HG03575 (cell line): Measurements from ENCODE around the gene PPP2R5B.

Experiments
- ATAC-seq: cut with Tn5 transposase; IDR thresholded peaks from one replicate; pipeline ENCODE4 v1.9.1; 2021; ENCODE audit not compliant: unreplicated experiment, insufficient number of reproducible peaks, low FRiP score; ENCODE audit errors: extremely low read depth

Gene PPP2R5B

DNA sequence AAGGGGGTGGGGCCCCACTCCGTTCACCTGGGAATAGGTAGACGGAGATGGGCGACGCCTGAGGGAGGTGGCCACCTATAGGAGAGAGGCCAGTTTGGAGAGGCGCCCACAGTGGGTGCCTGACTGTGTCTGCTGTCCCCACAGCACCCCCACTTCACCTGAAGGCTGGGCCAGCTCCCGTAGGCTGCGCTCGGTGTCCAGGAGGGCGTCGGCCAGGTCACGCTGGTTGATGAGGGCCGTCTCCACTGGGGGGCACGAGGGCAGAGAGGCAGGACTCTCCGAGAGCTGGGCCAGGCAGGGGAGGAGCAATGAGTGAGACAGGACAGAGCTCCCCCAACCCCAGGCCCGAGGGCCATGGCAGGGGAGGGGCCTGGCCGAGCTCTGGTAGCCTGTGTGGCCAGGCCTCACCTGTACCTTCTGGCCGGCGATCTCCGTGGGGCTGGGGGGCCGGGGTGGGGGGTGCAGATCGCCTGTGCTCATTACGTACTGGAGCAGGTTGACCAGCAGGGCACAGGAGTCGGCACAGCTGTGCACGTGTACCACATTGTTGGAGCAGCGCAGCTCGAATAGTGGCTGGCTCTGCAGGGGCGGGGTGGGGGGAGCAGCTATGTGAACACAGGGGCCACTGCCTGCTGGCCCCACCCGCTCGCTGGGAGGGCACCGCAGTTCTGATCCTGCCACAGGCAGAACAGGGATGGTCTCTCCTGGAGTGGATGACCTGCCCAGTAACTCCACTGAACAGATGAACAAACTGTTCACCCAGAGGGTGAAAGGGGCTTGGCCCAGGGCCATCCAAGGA lies 22.2 kb upstream of the PPP2R5B start:
- ATAC-seq: no peak

DNA sequence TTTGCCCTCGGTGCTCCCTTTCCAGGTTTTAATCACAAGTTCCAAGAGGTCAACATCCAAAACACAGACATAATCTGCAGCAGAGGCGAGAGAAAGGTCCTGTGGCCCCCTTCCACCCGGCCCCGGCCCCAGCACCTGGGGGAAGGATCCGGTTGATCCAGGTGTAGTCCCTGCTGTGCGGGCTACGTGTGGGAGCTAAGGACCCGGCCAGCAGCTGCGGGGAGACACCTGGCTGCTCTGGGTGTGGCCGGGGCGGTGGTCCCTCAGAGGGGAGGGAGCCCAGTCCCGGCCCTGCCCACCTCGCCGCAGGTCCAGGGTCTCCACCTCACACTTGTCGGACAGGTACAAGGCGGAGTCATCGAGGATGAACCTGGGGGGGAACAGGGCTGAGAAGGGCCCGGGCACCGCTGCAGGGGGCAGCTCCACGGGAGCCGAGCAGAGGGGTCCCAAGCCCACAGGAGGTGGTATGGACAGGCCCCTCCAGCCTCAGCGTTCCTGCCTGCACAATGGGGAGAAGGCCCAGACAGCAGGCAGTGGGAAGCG lies 21.1 kb upstream of the PPP2R5B start:
- ATAC-seq: no peak

DNA sequence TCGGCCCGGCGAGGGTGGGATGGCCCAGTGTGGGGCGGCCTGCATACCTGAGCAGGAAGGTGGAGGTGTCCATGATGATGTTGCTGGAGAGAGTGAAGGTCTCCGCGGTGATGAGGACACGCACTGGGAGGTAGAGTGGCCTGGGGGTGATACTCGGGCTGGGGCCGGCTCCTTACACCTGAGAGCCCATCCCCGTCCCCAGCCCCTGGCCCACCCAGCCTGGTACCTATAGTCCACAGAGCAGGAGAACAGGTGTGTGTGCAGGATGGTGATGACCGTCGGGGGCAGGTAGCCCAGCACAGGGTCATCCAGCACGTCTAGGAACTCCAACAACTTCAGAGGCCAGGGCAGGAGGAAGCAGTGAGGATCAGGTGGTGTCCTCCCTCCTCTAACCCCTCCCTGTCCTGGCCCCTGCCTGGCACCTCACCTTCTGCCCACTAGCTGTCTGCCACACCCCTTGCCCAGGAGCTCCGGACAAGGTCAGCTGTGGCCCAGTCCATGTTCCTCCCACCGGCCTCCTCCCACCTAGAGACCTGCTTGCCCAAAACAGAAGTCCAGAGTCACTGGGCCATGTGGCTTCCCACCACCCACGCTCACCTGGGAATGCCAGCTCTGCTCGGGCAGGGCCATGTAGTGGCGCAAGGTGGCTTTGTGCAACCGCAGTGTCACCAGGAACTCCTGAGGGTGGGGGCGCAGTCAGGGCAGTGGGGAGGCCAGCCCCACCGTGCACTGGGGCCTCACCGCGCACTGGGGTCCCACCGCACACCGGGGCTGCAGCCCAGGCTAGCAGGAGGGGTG lies 18.8 kb upstream of the PPP2R5B start:
- no peak for ATAC-seq

DNA sequence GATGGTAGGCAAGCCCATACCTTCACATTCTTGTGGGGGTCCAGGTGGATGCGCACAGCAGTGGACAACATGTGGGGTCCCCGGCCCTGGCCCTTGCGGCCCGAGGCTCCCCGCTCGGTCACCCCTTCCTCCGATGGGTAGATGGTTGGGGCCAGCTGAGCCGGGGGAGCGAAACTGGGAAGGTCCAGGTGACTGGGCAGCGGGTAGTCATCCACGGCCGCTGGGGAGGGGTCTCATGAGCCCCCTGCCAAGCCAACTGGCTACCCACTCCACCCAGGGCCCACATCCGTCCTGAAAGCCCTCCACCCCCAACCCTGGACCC lies 18.2 kb upstream of the PPP2R5B start:
- no peak for ATAC-seq

DNA sequence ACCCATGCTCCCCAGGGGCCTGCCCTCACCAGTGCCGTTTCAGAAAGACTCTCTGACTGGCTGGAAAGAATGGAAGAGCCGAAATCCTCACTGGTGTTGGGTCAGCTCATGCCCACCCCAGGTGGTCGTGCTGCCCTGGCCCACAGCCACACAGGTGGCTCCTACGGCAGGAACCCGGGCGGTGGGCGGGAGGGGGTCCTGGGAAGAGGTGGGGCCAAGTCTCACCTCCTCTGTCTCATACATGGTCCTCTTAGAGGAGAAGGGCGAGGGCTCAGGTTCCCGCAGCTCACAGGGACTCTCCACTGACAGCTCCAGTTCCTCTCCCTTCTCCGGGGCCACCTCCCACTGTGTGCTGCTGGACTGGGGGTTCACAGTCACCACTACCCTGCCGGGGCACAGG lies 15.7 kb upstream of the PPP2R5B start:
- ATAC-seq: no peak

DNA sequence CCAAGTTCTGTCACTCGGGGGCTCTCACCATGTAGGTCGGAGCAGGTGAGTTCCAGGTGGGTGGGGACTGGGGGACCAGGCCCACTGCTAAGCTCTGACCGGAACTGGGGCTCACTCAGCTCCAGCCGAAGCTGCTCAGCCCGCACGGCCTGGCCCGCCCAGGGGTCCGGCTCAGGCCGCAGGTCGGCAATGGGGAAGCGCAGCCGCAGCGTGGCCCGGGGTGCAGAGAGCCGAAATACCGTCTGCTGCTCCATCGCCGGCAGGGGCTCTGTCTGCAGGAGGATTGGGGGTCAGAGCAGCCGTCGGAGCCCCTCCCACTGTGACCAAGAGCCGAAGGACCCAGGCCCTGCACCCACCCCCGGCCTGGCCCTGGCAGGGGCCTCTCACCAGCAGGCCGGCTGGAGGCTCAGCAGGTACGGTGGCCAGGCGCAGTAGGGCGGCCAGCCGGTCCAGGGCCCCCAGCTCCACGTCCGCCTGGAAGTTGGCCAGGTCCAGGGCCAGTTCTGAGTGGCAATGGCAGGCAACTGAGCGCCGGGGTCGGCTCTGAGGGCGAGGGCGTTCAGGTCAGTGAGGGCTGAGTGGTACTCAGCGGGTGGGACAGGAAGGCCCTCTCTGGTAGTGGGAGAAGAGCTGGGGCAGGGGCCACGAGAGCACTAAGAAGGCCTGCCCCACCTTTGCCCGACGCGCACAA lies 14.7 kb upstream of the PPP2R5B start:
- no peak for ATAC-seq

DNA sequence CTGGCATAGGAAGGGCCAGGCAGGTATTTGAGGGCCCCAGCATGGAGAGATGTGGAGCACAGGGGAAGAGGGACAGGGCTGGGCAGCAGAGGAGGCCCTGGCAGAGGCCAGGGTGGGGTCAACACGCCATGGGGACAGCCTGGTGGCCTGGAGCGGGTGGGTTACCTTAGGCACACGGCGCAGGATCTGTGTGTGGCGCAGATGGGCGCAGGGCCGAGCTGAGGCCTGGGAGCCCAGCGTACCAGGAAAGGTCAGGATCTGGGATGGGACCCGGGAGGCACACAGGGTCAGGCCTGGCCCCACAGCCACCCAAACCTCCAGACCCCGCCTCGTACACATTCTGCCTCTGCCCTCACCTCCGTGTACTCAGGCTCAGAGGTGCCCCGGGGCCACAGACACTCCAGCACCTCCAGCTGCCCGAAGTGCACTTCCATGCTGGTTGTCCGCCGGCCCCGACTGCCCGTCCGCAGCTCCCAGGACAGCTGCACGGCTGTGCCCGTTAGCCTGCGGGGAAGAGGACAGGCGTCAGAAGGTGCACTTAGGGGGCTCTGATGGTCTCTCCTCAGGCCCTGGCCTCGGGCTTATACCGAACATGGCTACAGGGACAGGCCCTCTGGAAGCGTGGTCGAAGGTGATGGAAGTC lies 13.9 kb upstream of the PPP2R5B start:
- no peak for ATAC-seq

DNA sequence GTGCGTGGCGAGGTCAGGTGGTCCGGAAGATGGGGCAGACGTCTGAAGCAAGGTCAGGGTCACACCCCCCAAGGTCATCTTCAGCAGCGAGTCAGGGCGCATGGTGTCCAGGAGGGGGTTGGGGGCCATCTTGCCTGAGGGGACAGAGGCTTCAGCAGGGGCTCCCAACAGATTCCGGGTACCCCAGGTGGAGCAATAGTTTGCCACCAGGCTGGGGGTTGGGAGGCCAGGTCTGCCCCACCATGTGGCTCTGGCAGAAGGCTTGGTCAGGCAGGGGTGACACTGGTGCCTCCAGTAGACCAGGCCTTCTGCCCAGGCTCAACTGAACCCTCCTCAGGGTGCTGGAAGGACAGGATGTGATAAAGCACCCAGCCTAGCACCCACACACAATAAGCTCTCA lies 13.3 kb upstream of the PPP2R5B start:
- no peak for ATAC-seq

DNA sequence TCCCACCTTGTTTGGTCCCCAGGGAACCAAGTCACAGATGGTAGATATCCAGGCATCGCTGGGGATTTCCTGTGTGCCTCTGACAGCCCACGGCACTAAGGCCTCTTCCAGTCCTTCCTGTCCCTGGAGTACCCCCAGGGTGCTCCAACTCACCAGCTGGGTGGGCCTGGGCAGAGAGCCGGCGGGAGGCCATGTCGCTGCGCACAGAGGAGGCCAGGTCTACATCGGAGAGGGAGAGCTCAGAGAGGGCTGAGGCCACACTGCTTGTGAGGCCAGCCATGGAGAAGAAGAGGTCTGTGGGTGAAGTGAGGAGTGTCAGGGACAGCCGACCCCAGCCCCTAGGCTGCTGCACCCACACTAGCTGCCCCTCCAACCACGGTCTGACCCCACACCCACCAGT lies 12.8 kb upstream of the PPP2R5B start:
- no peak for ATAC-seq

DNA sequence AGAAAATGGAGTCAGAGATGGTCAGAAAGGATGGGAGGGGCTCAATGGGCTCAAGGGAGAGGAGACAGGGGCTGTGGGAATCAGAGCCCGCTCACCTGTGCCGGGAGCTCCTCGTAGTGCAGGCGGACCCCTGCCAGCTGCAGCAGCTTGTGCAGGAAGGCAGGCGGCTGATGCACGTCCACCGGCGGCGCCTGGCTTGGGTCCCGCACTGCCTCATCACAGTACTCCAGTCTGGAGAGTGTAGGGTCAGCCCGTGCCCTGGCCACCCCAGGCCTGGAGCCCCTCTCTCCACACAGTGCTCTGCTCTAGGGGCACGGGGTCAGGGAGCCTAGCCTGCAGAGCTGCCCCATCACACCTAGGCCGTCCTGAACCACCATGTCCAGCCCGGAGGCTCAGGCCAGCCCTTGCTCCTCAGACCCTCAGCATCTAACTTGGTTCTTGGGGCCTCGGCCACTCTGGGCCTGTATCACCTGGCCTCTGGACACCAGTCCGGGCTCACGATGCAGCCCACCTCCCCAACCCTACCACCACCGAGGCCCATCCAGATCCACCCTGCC lies 11.2 kb upstream of the PPP2R5B start:
- no peak for ATAC-seq

DNA sequence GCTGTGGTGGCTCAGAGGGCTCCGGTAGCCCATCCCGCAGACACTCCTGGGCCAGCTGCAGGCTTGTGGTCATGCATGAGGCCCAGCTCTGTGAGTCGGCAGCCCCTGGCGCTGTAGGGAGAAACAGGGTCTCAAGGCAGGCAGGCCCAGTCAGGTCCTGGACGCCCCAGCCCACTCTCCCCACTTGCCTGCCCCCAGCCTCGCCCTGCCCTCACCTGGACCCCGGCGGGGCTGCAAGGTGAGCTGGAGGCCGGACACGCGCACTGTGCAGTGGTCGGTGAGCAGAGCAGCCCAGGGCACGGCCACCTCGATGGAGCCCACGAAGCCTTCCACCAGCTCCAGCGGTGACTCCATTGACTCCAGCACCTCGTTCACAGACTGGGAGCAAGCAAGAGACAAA lies 10.4 kb upstream of the PPP2R5B start:
- no peak for ATAC-seq

DNA sequence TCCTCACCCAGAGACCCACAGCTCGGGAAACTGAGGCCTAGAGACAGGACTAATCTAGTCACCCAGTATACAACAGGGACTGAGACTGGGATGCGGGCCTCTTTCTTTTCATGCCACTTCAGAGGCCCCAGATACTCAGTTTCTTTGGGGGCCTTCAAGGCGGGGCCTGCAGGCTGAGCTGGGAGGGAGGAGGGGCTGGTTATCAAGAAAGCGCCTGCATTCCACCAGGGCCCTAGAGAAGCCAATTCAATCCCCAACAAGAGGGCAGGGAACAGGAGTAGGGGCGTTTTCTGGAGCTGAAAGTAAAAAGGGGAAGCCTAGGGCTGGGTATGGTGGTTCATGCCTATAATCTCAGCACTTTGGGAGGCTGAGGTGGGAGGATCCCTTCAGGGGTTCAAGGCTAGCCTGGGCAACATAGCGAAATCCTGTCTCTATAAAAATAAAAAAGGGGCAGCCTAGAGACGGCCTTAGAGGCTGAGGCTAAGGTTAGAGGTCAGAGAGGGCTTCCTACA lies 9.1 kb upstream of the PPP2R5B start:
- ATAC-seq: no peak

DNA sequence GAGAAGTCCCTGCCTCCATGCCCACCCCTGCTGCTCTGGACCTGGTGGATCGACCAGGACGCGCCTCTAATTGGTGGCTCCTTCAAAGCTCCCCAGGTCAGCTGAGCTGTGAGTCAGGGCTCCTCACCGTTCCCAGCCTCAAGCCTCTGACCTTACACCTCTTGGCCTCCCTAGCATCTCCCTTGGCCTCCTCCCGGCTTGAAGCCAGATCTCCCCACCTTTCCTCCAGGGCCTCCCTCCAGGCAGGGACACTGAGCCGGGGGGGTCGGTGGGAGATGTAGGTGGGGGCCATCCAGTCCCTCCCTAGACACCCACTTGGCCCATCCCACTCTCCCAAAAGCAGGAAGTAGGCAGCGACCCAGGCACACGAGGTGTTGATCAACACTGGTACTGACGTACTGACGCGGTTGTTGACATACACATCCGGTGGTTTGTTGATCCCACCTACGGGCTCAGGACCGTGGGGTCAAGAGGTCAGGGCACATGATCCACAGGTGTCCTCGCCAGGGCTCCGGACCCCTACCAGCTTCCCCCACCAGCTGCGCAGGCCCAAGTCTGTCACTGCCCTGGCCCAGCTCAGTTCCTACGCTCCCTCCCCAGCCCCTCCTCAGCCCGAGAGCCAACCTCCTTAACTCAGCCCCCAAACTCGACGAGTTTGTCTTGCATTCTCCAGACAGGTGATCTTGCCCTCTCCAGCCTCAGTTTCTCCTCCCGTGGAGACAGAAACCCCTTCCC lies 8.3 kb upstream of the PPP2R5B start:
- ATAC-seq: no peak

DNA sequence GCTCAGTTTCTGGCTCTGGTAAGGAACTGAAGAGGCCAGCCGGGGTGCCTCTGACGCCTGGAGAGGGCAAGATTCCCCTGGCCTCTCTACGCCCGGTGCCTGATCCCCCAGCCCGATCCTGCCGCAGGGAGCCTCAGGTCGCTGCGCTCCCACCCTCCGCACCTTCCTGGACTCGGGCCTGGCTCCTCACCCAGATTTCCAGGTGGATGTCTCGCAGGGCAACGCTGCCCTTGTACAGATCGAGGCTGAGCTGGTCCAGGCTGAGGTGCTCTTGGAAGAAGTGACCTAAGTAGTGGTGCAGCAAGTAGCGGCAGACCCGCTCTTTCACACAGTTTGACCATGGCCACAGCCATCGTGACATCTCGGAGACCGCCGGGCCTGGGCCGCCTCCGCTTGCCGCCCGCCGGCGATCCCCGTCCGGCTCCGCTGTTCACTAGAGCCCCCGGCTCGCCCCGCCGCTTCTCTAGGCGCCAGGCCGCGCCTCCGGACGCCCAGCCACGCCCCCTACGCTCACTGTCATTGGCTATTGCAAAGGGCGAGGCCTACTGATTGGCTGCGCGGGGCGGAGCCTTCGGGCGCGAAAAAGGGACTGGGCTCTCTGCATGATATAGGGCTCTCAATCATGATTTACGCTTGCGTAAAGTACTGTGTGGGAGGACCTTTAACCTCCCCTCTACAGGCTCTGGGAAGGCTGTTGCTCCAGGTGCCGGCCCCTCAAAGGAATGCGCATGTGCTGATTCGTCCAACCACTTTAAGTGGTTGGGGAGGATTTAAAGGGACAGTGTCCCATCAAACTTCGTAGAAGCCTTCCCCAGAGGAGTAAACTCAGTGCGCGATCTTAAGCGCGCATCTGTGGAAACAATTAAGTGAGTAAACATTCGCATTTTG lies 7.5 kb upstream of the PPP2R5B start, which contains the start of gene ATG2A:
Gene ATG2A (minus strand): TSS at position 435 of the 888 bp plus-strand sequence. CDS start 74 bp downstream, at position 361.
- ATAC-seq: peak; percentile 88

DNA sequence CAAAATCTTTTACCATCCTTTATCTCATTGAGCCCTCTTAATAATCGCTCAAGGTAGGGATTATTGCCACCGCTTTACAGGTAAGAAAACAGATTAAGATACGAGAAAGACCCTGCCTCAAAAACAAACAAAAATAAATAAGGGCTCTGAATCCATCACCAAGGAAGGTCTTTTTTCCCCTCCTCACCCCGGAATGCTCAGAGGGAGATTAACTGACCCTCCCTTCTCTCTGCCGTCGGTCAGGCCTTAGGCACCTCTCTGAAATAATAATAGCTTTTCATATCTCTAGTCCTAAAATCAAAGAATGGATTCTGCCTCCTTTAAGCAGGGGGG lies 6.9 kb upstream of the PPP2R5B start:
- ATAC-seq: no peak

DNA sequence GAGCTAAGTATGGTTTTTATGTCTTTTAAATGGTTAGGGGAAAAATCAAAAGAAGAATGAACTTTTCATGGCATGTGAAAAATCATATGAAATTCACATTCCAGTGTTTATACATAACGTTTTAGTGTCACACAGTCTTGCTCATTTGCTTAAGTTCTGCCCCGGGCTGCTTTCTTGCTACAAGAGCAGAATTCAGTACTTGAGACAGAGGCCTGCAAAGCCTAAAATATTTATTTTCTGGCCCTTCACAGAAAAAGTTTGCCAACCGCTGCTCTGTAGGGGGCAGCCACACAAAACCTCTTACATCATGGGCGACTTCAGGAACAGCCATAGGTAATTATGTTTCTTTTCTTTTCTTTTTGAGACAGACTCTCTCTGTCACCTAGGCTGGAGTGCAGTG lies 6.5 kb upstream of the PPP2R5B start:
- no peak for ATAC-seq

DNA sequence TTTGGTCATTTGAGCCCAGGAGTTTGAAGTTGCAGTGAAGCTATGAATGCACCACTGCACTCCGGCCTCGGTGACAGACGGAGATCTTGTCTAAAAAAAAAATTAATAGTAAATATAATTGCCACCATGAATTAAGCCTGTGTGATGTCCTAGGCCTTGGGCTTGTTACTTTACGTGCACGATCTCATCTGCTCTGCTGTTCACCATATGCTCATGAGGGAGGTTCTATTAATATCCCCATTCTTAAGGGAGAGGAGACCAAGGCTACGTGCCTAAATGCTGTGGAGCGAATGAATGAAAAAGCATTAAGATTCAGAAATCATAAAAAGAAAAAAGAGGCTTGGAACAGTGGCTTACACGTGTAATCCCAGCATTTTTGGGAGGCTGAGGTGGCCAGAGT lies 4.9 kb upstream of the PPP2R5B start:
- no peak for ATAC-seq
